ENCODE measurements around the gene FBXO45.

DNA sequence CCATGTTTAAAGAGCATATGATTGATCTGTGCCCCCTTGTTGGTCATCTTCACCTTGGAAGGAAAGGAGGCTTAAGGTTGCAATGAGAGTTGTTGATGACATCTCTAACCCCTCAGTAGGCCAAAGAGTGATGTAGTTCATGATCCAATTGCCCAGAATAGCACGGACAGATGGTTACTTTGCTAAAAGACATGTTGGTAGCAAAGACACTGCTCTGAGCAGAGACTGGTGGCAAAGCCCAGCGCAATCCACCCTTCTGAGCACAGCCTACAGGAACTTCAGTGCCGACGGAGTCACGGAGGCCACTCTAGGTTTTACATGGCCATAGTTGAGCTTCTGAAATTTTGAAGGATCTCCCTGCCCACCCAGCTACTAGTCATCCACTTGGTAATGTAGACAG lies 21.8 kb downstream of the FBXO45 start:
- TF ChIP-seq, protein P1, sequence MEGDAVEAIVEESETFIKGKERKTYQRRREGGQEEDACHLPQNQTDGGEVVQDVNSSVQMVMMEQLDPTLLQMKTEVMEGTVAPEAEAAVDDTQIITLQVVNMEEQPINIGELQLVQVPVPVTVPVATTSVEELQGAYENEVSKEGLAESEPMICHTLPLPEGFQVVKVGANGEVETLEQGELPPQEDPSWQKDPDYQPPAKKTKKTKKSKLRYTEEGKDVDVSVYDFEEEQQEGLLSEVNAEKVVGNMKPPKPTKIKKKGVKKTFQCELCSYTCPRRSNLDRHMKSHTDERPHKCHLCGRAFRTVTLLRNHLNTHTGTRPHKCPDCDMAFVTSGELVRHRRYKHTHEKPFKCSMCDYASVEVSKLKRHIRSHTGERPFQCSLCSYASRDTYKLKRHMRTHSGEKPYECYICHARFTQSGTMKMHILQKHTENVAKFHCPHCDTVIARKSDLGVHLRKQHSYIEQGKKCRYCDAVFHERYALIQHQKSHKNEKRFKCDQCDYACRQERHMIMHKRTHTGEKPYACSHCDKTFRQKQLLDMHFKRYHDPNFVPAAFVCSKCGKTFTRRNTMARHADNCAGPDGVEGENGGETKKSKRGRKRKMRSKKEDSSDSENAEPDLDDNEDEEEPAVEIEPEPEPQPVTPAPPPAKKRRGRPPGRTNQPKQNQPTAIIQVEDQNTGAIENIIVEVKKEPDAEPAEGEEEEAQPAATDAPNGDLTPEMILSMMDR (conservative IDR thresholded peaks at IDR 0.05; ENCODE audit: low read length): no peak
- TF ChIP-seq EZH2phosphoT487 (IDR thresholded peaks at IDR 0.05; ENCODE audit: borderline replicate concordance): no peak
